D721Med (cell line): ENCODE results near the gene PRDM15.

Source experiments
- DNase-seq: peaks from one replicate; pipeline ENCODE4 v3.0.0; 2011; ENCODE audit warnings: low spot score; ENCODE audit not compliant: insufficient read length
- FAIRE-seq: peaks from 2 replicates; lab custom pipeline; 2011; peaks lifted over from hg19 to GRCh38; lab: Jason Lieb, UNC
- TF ChIP-seq, protein P1 (sequence below): IDR thresholded peaks from 2 replicates; pipeline ENCODE4 v1.5.1; 2012; ENCODE audit warnings: mild to moderate bottlenecking, control low read depth; ENCODE audit not compliant: insufficient read depth; ENCODE audit errors: missing control alignments

Gene PRDM15

DNA sequence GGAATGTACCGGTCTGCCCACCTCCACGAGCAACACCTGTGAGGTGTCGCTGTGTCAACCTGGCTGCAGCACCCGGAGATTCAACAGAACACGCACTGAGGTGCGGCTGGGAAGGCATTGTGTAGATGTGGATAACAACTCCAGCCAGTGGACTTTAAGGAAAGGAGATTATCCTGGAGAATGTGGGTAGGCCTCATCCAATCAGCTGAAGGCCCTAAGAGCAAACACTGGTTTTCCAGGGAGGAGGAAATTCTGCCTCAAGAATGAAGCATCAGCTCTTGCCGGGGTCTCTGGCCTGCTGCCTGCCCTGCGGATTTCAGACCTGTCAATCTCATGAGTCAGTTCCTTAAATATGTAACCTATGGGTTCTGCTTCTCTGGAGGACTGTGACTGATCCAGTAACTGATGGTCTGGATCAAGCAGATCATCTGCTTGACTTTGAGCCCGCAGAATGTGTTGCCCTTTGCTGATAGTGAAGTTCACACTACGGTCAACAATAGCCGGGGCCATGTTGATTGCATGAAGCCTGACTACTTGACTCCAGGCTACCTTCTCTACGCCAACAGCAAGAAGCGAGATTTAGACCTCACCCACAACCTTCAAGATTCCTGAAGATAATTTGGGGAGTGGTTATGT, 15.9 kb upstream of the PRDM15 start:
- DNase-seq (no peak), FAIRE-seq (no peak)
- TF ChIP-seq, protein P1, sequence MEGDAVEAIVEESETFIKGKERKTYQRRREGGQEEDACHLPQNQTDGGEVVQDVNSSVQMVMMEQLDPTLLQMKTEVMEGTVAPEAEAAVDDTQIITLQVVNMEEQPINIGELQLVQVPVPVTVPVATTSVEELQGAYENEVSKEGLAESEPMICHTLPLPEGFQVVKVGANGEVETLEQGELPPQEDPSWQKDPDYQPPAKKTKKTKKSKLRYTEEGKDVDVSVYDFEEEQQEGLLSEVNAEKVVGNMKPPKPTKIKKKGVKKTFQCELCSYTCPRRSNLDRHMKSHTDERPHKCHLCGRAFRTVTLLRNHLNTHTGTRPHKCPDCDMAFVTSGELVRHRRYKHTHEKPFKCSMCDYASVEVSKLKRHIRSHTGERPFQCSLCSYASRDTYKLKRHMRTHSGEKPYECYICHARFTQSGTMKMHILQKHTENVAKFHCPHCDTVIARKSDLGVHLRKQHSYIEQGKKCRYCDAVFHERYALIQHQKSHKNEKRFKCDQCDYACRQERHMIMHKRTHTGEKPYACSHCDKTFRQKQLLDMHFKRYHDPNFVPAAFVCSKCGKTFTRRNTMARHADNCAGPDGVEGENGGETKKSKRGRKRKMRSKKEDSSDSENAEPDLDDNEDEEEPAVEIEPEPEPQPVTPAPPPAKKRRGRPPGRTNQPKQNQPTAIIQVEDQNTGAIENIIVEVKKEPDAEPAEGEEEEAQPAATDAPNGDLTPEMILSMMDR = no peak

DNA sequence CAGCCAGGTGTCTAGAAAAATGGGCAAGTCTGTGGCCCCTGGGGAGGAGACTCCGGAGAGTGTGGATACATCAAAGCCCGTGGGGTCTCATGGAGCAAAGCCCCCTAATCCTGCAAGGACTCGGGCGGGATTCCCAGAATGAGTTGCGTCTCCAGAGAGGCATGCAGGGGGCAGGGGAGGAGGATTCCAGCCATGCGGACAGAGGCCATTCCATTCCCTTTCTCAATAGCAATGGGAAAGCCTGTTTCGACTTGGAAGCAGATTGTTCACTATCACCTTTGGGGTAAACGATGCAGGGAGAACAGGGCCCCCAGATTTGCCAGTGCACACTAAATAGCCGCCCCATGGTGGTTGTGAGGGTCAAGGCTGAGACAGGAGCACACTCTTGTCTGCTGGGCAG, 15.4 kb upstream of the PRDM15 start:
- FAIRE-seq = no peak
- DNase-seq = no peak
- TF ChIP-seq, protein P1 = no peak

DNA sequence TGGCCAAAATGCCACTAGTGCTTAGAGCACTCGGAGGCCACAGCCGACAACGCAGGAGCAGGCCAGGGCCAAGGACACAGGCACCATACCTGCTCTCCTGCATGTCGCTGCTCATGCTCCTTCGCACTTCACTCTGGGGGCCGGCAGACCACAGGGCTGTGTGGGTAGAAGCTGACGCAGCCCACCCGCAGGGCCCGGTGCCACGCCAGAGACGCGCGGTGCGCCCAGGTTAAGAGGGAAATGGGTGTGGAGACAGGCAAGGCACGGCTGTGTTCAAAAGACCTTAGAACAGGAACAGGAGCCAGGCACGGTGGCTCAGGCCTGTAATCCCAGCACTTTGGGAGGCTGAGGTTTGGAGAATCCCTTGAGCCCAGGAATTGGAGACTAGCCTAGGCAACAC, 13.6 kb upstream of the PRDM15 start:
- FAIRE-seq (no peak), DNase-seq (no peak)
- TF ChIP-seq, protein P1 = no peak

DNA sequence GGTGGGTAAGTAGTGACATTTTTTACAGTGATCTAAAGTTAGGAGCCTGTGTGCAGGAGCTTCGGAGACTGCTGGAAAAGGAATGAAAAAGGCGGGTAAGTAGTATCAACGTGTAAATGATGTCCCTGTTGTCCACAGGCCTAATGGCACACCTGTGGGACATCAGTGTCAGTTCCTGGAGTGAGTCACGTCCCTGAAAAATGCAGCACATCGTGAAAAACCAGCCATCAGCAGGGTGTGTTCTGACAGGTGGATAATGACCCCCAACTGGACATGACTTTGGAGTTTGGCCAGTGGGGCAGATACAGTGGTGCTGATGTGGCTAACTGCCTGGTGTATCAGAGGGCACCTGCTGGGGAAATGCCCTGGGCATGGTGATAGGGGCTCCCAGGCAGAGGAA, 12.0 kb upstream of the PRDM15 start:
- TF ChIP-seq, protein P1 = no peak
- FAIRE-seq (no peak), DNase-seq (no peak)

DNA sequence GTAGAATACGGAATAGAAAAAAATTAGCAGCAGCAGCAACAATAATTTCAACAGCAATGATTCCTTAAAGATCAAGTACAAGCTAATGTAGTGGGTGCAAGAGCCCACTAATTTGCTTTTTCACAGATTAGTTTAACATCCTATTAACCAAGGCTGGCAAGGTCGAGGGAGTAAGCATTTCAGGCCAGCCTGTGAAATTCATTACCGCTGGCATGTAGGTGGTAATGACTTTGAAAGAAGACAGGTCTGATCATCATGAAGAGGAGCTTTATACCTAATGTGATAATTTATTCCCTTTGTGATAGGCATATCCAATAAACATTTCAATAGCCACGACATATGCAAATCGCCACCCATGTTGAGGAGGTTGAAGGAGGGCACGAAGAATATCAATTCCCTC, 11.2 kb upstream of the PRDM15 start:
- DNase-seq (no peak), FAIRE-seq (no peak)
- TF ChIP-seq, protein P1 = no peak

DNA sequence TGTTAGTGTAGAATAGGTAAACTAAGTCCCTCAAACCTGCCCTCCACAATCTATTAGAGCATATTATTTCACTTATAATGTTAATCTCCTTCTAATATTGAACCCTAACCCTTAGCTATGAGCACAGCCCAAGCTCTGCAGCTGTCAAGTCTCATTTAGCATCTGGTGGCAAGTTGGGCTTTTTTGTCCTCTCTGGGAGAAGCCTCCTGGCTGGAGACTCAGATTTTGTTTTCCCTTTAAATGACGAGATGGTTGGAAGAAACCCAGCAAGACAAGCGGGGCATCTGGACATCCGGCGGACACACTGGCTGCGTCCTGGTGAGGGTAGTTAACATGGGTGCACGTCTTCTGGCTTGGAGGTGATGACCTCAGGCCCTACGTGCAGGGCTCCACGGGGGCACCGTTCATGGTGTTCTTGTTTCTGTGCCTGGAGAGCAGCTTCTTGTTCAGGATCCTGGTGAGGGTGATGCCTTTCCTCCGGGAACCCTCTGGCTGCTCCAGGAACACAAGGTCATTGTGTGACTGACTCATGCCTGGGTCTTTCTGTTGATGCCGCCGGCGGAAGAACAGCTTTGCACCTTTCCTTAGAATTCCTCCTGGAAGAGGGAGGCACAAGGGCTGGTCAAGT, 9.7 kb upstream of the PRDM15 start:
- TF ChIP-seq, protein P1 = no peak
- DNase-seq (no peak), FAIRE-seq (no peak)

DNA sequence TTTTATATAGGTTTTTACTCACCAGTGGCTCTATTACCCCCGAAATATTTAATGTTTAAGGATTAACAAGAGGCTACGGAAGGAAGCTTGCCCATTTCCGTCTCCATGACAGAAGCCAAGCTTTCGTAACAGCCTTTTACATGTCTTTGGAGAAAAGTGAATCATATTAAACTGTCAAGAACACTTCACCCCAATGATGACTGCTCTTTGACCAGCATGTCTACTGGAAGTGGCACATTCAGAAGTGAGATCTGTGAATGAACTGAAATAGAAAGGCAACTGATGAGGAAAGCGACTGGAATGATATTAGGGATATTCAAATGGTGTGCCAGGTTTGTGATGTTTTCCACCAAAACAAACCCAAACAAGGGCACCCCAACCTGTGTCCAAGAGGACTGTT, 8.5 kb upstream of the PRDM15 start:
- DNase-seq (no peak), FAIRE-seq (no peak)
- TF ChIP-seq, protein P1 = no peak
